ENCODE results near the gene SMC1B. TPM values are rescaled to one million over a fixed set of nuclear protein-coding genes. Genes with fewer than 3 reads are reported as not detected.

SMC1B gene
- total RNA-seq, 1 experiment from 2014 or later = not detected

GRCh38 chr22:45341498-45341897 lies 71.9 kb downstream of the SMC1B start:
- H3K27me3 ChIP-seq (replicated peaks; ENCODE audit: insufficient read depth, low read depth, low read length, poor library complexity) = no peaks in the 10 kb centered on the region
- H3K9me3 ChIP-seq (ENCODE audit: low read depth, low read length, poor library complexity, severe bottlenecking) = no peaks in the 10 kb centered on the region
- peaks cover 18% of the 10 kb centered on the region for H3K36me3 ChIP-seq (ENCODE audit: insufficient read depth, low read length, poor library complexity, severe bottlenecking)
- no peak overlapping the region for H3K4me3 ChIP-seq (ENCODE audit: low read depth, low read length, poor library complexity, severe bottlenecking)
- TF ChIP-seq EZH2 (IDR thresholded peaks at IDR 0.05; ENCODE audit: borderline replicate concordance, low read depth, low read length, poor library complexity, severe bottlenecking) (no peak), CTCF (conservative IDR thresholded peaks at IDR 0.05; ENCODE audit: low read depth, low read length) (no peak)
- ChIA-PET POLR2A (ENCODE audit: low non-redundant PET) (no interaction called here), CTCF (no interaction called here)
- TSS peak; percentile 31 for BruUV-seq (replicated peaks)
- peaks cover 6% of the 10 kb centered on the region for H3K4me1 ChIP-seq (ENCODE audit: insufficient read depth, low read length, poor library complexity, severe bottlenecking)
- no peak for DNase-seq (ENCODE audit: low spot score)
- intact Hi-C loops (cut with micrococcal nuclease; ENCODE audit: unreplicated experiment) = no loop called here
- no peak overlapping the region for H3K27ac ChIP-seq (ENCODE audit: low read depth, low read length, poor library complexity, severe bottlenecking)

GRCh38 chr22:45340323-45340722 lies 73.1 kb downstream of the SMC1B start:
- H3K27me3 ChIP-seq (replicated peaks; ENCODE audit: insufficient read depth, low read depth, low read length, poor library complexity) = no peaks in the 10 kb centered on the region
- no peak for TF ChIP-seq EZH2 (IDR thresholded peaks at IDR 0.05; ENCODE audit: borderline replicate concordance, low read depth, low read length, poor library complexity, severe bottlenecking)
- TF ChIP-seq CTCF (conservative IDR thresholded peaks at IDR 0.05; ENCODE audit: low read depth, low read length) = no peak
- H3K27ac ChIP-seq (ENCODE audit: low read depth, low read length, poor library complexity, severe bottlenecking) = no peak overlapping the region
- POLR2A ChIA-PET (ENCODE audit: low non-redundant PET) = no interaction called here
- no peak overlapping the region for H3K4me3 ChIP-seq (ENCODE audit: low read depth, low read length, poor library complexity, severe bottlenecking)
- no TSS peak for BruUV-seq (replicated peaks)
- intact Hi-C loops (cut with micrococcal nuclease; ENCODE audit: unreplicated experiment) = no loop called here
- H3K36me3 ChIP-seq (ENCODE audit: insufficient read depth, low read length, poor library complexity, severe bottlenecking) = peaks cover 23% of the 10 kb centered on the region
- H3K9me3 ChIP-seq (ENCODE audit: low read depth, low read length, poor library complexity, severe bottlenecking) = no peaks in the 10 kb centered on the region
- H3K4me1 ChIP-seq (ENCODE audit: insufficient read depth, low read length, poor library complexity, severe bottlenecking) = peaks cover 7% of the 10 kb centered on the region
- CTCF ChIA-PET = no interaction called here
- no peak for DNase-seq (ENCODE audit: low spot score)

GRCh38 chr22:45338795-45339194 lies 74.6 kb downstream of the SMC1B start:
- CTCF ChIA-PET = no interaction called here

More at GRCh38 chr22:45338795-45339194, 74.6 kb downstream of the SMC1B start:
- TF ChIP-seq EZH2 (IDR thresholded peaks at IDR 0.05; ENCODE audit: borderline replicate concordance, low read depth, low read length, poor library complexity, severe bottlenecking) = no peak
- no peak for TF ChIP-seq CTCF (conservative IDR thresholded peaks at IDR 0.05; ENCODE audit: low read depth, low read length)
- Histone ChIP-seq H3K9me3 (ENCODE audit: low read depth, low read length, poor library complexity, severe bottlenecking) (no peaks in the 10 kb centered on the region), H3K4me1 (ENCODE audit: insufficient read depth, low read length, poor library complexity, severe bottlenecking) (peaks cover 7% of the 10 kb centered on the region), H3K36me3 (ENCODE audit: insufficient read depth, low read length, poor library complexity, severe bottlenecking) (peaks cover 29% of the 10 kb centered on the region), H3K4me3 (ENCODE audit: low read depth, low read length, poor library complexity, severe bottlenecking) (no peak overlapping the region), H3K27me3 (replicated peaks; ENCODE audit: insufficient read depth, low read depth, low read length, poor library complexity) (no peaks in the 10 kb centered on the region), H3K27ac (ENCODE audit: low read depth, low read length, poor library complexity, severe bottlenecking) (no peak overlapping the region)
- no peak for DNase-seq (ENCODE audit: low spot score)
- POLR2A ChIA-PET (ENCODE audit: low non-redundant PET) = no interaction called here
- no TSS peak for BruUV-seq (replicated peaks)
- intact Hi-C loops (cut with micrococcal nuclease; ENCODE audit: unreplicated experiment) = no loop called here
